ENCODE measurements around the gene DOK5.
A peak's percentile ranks its signal among the peaks of the same experiment; 100 is the strongest.

DOK5 gene

GRCh38 chr20:54642864-54643667, 167.7 kb downstream of the DOK5 start:
- DNase-seq: no peak

GRCh38 chr20:54643761-54644160, 168.4 kb downstream of the DOK5 start:
- peak in 1 of 56 donors; percentile 4 for DNase-seq

- no peak for DNase-seq
These were observed 170.2 kb downstream of the DOK5 start for GRCh38 chr20:54645445-54646155.

- no peak for DNase-seq
These were observed 170.7 kb downstream of the DOK5 start for GRCh38 chr20:54646156-54646517.

GRCh38 chr20:54648421-54649142, 173.2 kb downstream of the DOK5 start:
- DNase-seq: no peak

GRCh38 chr20:54649511-54649962, 174.1 kb downstream of the DOK5 start:
- peak in 50 of 56 donors; percentile 6 to 92 (median 54) for DNase-seq

GRCh38 chr20:54650052-54650719, 174.8 kb downstream of the DOK5 start:
- DNase-seq: no peak

GRCh38 chr20:54651252-54651651, 175.9 kb downstream of the DOK5 start:
- no peak for DNase-seq

- peak in 7 of 56 donors; percentile 9 to 71 (median 31) for DNase-seq
These were observed 179.1 kb downstream of the DOK5 start for GRCh38 chr20:54654450-54654849.

- no peak for DNase-seq
These were observed 182.0 kb downstream of the DOK5 start for GRCh38 chr20:54657268-54657826.

- DNase-seq: no peak
These were observed 183.1 kb downstream of the DOK5 start for GRCh38 chr20:54658525-54658924.

GRCh38 chr20:54661265-54661664, 185.9 kb downstream of the DOK5 start:
- no peak for DNase-seq

GRCh38 chr20:54661880-54662465, 186.6 kb downstream of the DOK5 start:
- no peak for DNase-seq

GRCh38 chr20:54665812-54666211, 190.4 kb downstream of the DOK5 start:
- no peak for DNase-seq

GRCh38 chr20:54668271-54669039, 193.1 kb downstream of the DOK5 start:
- DNase-seq: peak in 2 of 56 donors; percentile 1 to 7

GRCh38 chr20:54669040-54669363, 193.6 kb downstream of the DOK5 start:
- DNase-seq: no peak

- no peak for DNase-seq
These were observed 202.9 kb downstream of the DOK5 start for GRCh38 chr20:54678253-54678652.

GRCh38 chr20:54680439-54680838, 205.0 kb downstream of the DOK5 start:
- no peak for DNase-seq

- peak in 7 of 56 donors; percentile 1 to 36 (median 10) for DNase-seq
These were observed 205.7 kb downstream of the DOK5 start for GRCh38 chr20:54680872-54681619.

All from nucleus accumbens (tissue), 56 donors.